Activated CD8-positive, alpha-beta memory T cell treated with anti-CD3 and anti-CD28 coated beads, Interleukin-2, amount 50 U/mL, for 48 hours (primary cell): ENCODE data around the gene PCDHA1.
"Not testable (repeated sequence)": the region's sequence is repeated elsewhere in the genome, so short reads cannot be mapped to it uniquely, and the experiment has no call there.

ENCODE experiments used
- DNase-seq: peaks from one replicate; pipeline ENCODE4 v3.0.0-alpha.2; 2020

Gene PCDHA1

DNA sequence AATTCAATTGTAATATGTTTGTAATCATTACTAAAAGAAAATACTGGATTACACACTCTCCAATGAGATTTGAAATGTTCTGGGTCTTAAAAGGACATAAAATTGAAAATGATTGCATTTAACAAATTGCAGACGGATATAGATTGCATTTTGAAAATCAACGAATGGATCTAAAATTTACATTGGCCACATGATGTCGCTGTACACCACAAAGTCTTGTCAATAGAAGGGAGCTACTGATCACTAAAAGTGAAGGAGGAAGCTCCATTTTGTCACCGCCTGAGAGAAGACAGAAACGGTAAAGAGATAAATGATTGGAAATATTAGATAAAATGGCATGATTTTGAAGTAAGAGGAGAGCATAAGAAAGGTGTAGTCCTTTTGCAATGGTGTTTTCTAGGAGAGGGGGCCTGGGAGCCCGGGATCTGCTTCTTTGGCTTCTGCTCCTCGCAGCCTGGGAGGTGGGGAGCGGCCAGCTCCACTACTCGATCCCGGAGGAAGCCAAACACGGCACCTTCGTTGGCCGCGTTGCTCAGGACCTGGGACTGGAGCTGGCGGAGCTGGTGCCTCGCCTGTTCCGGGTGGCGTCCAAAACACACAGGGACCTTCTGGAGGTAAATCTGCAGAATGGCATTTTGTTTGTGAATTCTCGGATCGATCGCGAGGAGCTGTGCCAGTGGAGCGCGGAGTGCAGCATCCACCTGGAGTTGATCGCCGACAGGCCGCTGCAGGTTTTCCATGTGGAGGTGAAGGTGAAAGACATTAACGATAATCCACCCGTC lies at the start of gene PCDHA1:
Gene PCDHA1 (plus strand): TSS at position 236 of the 782 bp plus-strand sequence.
- DNase-seq = no peak

GRCh38 chr5:140737486-140737885 lies 48.5 kb upstream of the PCDHA1 start:
- no peak for DNase-seq

GRCh38 chr5:140741967-140742366 lies 44.0 kb upstream of the PCDHA1 start:
- DNase-seq = no peak

- no peak for DNase-seq
These were observed 32.4 kb upstream of the PCDHA1 start for GRCh38 chr5:140753561-140753960.

DNA sequence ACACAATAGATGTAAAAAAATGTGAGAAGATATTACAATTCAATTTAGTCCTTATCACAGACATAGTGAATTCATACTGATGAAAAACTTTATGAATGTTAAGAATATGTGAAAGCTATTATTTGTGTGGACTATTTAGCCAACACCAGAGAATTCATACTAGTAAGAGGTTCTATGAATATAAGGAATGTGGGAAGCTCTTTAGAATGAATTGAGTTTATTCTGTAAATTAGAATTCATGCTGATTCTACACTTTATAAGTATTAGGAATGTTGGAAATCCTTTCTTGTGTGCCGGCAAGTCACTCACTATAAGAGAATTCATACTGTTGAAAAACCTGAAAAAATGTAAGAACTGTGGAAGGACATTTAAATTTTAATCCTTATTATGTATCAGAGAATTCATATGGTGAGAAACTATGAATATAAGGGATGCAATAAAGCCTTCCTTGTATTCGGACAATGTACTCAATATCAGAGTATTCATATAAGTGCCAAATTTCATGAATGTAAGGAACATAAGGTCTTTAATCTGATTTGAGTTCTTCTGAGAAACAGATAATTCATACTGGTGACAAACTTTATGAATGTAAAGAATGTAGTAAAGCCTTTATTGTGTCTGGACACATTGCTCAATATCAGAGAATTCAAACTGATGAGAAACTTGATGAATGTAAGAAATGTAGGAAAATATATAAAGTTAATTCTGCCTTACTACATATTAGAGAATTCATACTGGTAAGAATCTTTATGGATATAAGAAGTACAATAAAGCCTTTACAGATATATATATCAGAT lies 21.6 kb upstream of the PCDHA1 start:
- DNase-seq = no peak

DNA sequence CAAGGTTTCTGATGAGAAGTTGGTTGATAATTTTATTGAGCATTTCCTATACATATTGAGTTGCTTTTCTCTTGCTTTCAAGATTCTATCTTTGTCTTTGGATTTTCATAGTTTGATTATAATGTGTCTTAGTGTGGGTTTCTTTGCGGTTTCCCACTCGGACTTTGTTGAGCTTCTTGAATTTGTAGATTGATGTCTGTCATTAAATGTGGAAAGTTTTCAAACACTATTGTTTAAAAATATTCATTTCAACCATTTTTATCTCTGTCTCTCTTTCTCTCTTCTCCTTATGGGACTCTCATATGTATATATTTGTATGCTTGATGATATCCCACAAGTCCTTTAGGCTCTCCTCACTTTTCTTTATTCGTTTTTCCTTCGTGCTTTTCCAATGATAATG lies 18.5 kb upstream of the PCDHA1 start:
- DNase-seq = no peak

GRCh38 chr5:140780512-140780911 lies 5.4 kb upstream of the PCDHA1 start:
- DNase-seq = no peak

GRCh38 chr5:140787422-140787821 lies 1.5 kb downstream of the PCDHA1 start:
- DNase-seq = not testable (repeated sequence)

DNA sequence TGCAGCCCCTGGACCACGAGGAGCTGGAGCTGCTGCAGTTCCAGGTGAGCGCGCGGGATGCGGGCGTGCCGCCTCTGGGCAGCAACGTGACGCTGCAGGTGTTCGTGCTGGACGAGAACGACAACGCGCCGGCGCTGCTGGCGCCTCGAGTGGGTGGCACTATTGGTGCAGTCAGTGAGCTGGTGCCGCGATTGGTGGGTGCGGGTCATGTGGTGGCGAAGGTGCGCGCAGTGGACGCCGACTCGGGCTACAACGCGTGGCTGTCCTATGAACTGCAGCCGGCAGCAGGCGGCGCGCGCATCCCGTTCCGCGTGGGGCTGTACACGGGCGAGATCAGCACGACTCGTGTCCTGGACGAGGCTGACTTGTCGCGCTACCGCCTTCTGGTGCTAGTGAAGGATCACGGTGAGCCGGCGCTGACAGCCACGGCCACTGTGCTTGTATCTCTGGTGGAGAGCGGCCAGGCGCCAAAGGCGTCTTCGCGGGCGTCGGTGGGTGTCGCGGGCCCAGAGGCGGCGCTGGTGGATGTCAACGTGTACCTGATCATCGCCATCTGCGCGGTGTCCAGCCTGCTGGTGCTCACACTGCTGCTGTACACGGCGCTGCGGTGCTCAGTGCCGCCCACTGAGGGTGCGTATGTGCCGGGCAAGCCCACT lies 2.0 kb downstream of the PCDHA1 start:
- DNase-seq = not testable (repeated sequence)

- DNase-seq = no peak
These were observed 5.1 kb downstream of the PCDHA1 start for GRCh38 chr5:140791089-140791488.

DNA sequence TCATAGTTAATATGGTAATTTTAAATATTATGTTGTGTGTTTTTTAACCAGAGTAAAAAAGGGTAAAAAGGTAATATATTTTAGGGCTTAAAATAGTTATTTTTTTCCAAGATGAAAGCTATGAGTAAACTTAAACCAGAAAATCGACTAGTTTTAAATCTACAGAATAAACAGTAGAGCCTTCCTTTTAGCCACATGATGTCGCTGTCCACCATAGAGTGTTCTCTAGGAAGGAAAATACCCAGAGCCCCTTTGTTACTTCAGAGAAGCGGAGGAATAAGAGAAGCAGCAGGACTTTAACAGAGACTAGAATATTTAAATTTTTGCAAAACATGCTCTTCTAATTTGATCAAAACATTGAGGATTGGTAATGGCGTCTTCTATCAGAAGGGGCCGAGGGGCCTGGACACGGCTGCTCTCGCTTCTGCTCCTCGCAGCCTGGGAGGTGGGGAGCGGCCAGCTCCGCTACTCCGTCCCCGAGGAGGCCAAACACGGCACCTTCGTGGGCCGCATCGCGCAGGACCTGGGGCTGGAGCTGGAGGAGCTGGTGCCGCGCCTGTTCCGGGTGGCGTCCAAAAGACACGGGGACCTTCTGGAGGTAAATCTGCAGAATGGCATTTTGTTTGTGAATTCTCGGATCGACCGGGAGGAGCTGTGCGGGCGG lies 8.8 kb downstream of the PCDHA1 start, which contains the start of gene PCDHA2:
Gene PCDHA2 (plus strand): TSS at position 258 of the 664 bp plus-strand sequence.
- no peak for DNase-seq

DNA sequence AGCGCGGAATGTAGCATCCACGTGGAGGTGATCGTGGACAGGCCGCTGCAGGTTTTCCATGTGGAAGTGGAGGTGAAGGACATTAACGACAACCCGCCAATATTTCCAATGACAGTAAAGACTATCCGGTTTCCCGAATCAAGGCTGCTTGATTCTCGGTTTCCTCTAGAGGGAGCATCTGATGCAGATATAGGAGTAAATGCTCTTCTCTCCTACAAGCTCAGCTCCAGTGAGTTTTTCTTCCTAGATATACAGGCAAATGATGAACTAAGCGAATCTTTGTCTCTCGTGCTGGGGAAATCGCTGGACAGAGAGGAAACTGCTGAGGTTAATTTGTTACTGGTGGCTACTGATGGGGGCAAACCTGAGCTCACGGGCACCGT lies 9.3 kb downstream of the PCDHA1 start:
- DNase-seq = no peak

DNA sequence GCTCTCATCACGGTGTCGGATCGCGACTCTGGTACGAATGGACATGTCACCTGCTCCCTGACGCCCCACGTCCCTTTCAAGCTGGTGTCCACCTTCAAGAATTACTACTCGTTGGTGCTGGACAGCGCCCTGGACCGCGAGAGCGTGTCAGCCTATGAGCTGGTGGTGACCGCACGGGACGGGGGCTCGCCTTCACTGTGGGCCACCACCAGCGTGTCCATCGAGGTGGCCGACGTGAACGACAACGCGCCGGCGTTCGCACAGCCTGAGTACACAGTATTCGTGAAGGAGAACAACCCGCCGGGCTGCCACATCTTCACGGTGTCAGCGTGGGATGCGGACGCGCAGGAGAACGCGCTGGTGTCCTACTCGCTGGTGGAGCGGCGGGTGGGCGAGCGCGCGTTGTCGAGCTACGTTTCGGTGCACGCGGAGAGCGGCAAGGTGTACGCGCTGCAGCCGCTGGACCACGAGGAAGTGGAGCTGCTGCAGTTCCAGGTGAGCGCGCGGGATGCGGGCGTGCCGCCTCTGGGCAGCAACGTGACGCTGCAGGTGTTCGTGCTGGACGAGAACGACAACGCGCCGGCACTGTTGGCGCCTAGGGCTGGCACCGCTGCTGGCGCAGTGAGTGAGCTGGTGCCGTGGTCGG lies 10.3 kb downstream of the PCDHA1 start:
- not testable (repeated sequence) for DNase-seq

GRCh38 chr5:140796718-140797095 lies 10.8 kb downstream of the PCDHA1 start:
- no peak for DNase-seq

DNA sequence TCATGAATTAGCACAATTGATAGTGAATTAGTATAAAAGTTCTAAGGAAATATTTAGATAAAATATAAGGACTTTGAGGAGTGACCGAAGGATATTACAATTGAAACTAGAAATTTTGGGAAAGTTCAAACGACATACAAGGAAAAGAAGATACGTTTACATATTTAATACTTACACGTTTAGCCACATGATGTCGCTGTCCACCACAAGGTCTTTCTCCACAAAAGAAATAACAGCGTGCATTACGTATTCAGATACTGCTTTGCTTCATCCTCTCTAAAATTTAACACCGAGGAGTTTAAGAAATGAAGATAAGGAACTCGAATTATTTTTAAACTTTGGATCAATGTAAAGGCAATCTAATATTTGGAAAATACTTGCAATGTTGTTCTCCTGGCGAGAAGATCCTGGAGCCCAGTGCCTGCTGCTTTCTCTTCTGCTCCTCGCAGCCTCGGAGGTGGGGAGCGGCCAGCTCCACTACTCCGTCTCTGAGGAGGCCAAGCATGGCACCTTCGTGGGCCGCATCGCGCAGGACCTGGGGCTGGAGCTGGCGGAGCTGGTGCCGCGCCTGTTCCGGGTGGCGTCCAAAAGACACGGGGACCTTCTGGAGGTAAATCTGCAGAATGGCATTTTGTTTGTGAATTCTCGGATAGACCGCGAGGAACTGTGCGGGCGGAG lies 15.0 kb downstream of the PCDHA1 start, which contains the start of gene PCDHA3:
Gene PCDHA3 (plus strand): TSS at position 242 of the 678 bp plus-strand sequence.
- DNase-seq = no peak

GRCh38 chr5:140801494-140801841 lies 15.5 kb downstream of the PCDHA1 start:
- DNase-seq = no peak

- not testable (repeated sequence) for DNase-seq
These were observed 16.4 kb downstream of the PCDHA1 start for GRCh38 chr5:140802381-140802780.

GRCh38 chr5:140802781-140803271 lies 16.9 kb downstream of the PCDHA1 start:
- DNase-seq = no peak

- no peak for DNase-seq
These were observed 21.2 kb downstream of the PCDHA1 start, which contains the start of gene PCDHA4 for GRCh38 chr5:140806834-140807775. Gene PCDHA4 (plus strand): TSS chr5:140807068.

- DNase-seq = not testable (repeated sequence)
These were observed 22.4 kb downstream of the PCDHA1 start for GRCh38 chr5:140808241-140808888.
